ACHN (cell line): ENCODE results near the gene TMEM185A.
"Not testable (repeated sequence)": the region's sequence is repeated elsewhere in the genome, so short reads cannot be mapped to it uniquely, and the experiment has no call there.

ENCODE experiments used
- DNase-seq: peaks from one replicate; pipeline ENCODE4 v3.0.0-alpha.2; 2015
- in situ Hi-C: cut with HindIII; loops from 2 replicates; pipeline ENCODE4 v1.10.0; 2017; ENCODE audit warnings: low sequenced_read_pairs, low pct_ligation_motif_present, low pct_unique_long_range_greater_than_20kb

Gene TMEM185A

DNA sequence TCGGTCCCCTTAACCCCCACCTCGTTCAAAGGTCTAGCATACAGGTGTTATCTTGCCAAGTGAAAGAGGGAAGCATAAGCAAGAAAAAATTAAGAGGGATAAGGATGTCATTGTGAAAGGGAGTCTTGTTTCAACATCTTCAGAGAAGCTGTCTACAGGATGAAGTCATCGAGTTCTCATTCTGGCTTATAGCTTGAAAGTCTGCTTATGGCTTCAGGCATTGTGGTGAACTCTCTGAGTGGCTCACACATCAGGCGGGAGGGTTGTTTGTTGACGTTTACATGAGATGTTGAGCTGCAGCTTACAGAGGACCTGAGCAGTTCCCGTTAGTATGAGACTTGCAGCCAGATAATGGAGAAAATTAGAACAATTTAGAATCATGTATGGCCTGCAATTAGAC lies 60.9 kb downstream of the TMEM185A start:
- DNase-seq = no peak
- in situ Hi-C loops = no loop called here

DNA sequence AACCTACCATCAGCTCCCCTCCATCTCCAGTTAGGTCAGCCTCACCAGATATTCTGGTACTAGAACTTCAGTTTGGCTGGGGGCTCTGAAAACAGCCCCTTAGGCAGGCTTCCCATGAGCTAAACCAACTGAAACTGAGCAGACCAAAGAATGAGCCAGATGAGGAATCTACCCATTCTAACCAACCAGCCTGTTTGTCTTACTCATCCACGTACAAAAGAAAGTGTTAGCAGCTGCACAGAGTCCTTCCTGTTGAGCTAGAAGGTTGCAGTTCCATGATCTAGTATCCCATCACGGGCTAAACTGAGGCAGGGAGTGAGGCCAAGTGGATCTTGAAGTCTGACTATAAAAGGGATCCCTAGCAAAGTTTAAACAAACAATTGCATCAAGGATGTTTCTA lies 61.8 kb downstream of the TMEM185A start:
- DNase-seq = no peak
- in situ Hi-C loops = no loop called here

DNA sequence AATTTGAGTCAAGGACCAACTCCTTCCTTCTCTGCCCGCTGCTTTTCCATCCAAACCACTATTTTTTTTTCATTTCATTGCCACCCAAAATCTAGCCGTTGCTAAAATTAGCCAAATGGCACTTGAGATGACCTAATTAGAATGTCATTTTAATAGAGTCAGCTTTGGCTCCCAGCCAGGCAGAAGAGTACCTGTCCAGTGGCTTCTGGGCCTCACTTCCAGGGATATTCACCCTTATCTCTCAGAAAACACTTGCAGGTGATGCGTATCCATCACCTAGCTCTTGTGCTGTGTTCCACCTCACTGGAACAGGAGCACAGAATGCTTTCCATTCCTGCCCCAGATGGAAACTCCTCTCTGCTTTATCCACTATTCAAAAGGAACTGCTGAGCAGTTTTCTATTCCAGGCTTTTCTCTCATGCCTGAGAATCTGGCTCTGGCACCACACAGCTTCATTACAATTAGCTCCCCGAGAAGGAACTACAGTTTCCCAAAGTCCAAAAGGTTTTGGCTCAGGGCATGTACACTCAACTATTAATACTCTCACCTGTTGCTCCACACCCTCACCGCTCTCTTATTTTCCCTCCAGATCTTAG lies 62.8 kb downstream of the TMEM185A start:
- in situ Hi-C loops = no loop called here
- no peak for DNase-seq

DNA sequence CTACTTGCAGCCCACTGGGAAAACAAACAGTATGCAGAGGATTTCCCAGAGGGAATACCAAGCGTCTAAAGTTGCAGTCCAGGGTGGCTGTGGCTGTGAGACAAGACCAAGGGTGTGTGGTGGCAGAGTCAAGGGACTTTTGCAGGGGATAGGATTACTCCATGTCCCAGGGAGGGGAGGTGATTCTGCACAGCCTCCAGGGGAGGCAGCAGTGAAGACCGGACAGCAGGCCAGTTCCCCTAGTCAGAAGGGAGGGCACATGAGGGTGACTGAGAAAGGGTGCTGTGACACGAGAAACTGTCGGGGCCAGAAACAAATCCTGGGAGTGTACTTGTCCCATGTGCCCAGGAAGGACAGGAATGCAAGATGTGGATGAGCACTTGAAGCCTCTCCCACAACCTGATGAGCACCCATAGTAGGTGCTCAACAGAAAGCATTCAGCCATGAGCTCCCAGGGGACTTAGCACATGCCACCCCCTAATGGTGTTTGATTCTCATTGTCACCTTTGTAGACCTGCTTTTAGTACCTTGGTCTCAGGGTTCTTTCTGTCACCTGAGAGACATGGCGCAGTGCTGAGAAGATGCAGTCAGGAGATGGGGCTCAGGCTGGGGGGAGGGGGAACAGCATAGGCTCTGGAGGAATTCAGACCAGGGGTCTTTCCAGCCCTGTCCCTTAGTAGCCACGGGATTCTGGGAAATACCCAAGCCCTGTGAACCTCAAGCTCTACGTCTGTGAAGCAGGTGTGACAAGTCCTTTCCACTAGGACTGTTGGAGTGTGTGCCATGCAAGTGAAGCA lies 63.8 kb downstream of the TMEM185A start:
- in situ Hi-C loops = no loop called here
- no peak for DNase-seq

DNA sequence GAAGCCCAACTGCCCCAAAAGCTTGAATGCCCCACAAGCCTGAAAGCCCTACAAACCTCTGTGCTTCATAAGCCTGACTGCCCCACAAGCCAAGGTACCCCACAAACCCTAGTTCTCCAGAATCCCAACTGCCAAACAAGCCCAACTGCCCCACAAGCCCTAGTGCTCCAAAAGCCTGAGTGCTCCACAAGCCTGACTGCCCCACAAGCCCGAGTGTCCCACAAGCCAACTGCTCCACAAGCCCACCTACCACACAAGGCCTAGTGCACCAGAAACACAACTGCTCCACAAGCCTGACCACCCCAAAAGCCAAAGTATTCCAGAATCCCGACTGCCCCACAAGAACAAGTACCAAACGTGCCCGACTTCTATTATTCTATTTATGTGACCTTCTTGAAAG lies 68.2 kb downstream of the TMEM185A start:
- no peak for DNase-seq
- in situ Hi-C loops = no loop called here

DNA sequence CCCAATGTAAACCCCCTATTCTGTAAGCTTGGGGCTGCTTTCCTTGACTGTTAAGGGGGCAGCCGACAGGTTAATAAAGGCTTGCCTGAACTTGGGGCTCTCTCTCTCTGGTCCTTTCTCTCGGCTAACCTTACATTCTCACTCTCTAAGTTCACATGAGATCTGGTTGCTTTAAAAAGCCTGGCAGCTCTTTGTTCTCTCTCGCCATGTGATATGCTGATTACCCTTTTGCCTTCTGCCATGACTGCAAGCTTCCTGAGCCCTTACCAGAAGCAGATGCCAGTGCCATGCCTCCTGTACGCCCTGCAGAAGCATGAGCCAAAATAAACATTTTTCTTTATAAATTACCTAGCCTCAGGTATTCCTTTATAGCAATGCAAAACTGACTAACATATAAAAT lies 76.3 kb downstream of the TMEM185A start:
- in situ Hi-C loops, DNase-seq: not testable (repeated sequence)

DNA sequence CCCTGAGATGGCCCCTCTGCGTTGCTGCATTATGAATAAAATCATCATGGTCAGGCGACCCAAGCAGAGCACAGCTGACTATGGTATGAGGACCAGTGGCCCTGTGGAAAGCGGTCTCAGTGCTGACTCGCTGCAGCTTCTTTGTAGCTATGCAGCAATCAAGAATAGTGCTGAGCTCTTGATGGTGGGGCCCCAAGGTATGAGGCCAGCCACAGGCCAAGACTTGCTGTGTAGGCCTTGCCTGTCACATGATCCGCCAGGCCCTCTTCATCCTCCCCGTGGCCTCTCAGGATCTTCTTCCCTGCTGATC lies 79.7 kb downstream of the TMEM185A start:
- in situ Hi-C loops = not testable (repeated sequence)

DNA sequence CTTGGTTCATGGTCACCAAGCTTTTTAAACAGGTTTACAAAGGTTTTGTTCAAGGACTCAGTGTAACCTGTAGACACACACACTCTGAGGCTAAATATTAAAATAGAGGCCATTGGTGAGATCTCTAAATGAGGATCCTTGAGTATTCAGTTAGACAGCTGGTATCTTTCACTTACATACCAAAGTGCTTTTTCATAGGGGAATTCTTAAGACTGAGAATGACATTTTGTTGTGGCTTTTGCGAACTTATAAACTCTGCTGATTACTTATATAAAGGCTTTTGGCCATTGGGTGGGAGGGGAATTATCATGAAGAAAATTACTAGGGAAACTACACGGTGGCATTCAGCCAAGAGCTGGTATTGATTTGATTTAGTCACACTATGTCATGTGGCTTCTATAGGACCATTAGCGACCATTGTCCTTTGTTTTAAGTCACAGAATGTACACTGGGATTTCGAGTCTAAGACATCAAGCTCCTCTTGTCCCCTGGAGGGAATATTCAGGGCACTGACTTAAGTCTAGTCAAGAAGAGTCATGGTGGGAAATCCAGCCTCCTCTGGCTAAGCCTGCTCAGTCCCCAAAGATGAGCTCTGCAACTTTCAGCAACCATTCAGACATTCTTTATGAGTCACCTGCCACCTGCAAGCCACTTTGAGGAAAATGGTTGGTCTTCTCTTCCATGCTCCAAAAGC lies 80.2 kb downstream of the TMEM185A start:
- in situ Hi-C loops, DNase-seq: not testable (repeated sequence)

More for the DNA sequence above, 79.7 kb downstream of the TMEM185A start:
- DNase-seq = not testable (repeated sequence)

DNA sequence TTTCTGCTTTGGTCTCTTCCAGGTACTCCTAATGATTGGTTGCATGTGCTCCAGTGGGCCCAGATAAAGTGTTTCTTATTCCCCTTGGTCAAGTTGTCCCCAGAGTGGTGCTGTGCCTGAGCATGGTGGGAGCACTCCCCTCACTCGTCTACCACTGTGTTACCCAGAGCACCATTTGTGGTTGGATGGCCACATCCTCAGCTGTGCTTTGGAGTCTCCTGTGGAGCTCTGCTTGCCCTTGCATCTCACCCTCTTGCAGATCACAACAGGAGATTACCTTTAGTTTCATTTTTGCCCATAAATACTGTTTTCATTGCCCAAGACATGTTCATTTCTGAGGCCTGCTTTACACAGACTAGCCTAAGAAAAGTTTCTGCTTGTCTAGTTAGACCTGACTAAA lies 81.1 kb downstream of the TMEM185A start:
- in situ Hi-C loops = not testable (repeated sequence)

DNA sequence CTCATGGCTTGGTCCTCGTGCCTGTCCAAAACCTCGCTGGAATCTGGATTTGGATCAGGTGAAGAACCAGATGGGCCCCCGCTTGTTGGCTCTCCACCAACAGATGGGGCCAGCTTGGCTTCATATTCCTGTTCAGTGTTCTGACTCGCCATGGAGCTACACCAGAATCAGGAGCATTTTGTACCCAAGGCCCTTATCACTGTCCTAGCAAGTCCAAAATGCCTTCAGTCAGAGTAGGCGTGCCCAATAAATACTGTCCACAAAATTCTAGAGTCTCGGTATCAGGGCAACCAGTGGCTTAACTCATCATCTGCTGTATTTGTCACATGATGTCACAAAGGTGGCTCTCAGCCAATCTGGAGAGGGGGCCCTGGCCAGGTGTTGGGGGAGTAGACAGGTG lies 81.9 kb downstream of the TMEM185A start, which contains the start of gene HSFX3:
Gene HSFX3 (minus strand): TSS at position 224 of the 400 bp plus-strand sequence. CDS start 72 bp downstream, at position 152.
- in situ Hi-C loops, DNase-seq: not testable (repeated sequence)

More for the DNA sequence above, 81.1 kb downstream of the TMEM185A start:
- DNase-seq = not testable (repeated sequence)

DNA sequence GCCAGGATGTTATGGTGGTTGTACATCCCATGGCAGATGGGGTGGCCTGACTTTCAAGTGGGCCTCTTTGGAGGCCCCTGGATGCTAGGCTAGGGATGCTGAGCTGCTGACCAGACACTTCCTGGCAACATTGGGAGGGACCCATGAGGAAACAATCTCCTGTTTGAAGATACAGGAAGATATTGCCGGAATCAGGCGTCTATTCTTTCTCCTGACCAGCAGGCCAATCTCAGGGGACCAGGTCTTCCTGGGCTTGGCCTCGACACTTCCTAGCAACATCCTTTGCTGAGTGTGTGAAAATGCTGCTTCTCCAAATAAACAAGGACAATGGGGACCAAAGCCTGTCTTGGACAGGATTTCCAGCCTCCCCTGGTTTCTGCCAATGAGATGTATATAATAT lies 83.8 kb downstream of the TMEM185A start:
- DNase-seq, in situ Hi-C loops: not testable (repeated sequence)

DNA sequence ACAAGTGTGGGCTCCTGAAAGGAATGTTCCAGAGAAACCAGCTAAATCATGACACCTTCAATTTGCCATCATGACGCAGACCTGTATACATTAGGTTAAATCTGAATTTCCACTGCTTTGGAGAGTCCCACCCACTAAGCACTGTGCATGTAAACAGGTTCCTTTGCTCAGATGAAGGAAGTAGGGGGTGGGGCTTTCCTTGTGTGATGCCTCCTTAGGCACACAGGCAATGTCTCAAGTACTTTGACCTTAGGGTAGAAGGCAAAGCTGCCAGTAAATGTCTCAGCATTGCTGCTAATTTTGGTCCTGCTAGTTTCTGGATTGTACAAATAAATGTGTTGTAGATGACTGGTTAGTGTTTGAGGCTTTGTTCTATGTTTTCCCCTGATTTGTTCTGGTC lies 84.6 kb downstream of the TMEM185A start:
- DNase-seq, in situ Hi-C loops: not testable (repeated sequence)
